GM12891 (cell line): Measurements from ENCODE around the gene CYP20A1.
"Not testable (repeated sequence)": the region's sequence is repeated elsewhere in the genome, so short reads cannot be mapped to it uniquely, and the experiment has no call there.

Experiments used
- DNase-seq: peaks from one replicate; pipeline ENCODE4 v3.0.0; 2011; ENCODE audit warnings: low spot score; ENCODE audit not compliant: insufficient read length
- FAIRE-seq: peaks from 2 replicates; lab custom pipeline; 2011; peaks lifted over from hg19 to GRCh38; lab: Jason Lieb, UNC
- PAX5 ChIP-seq: IDR thresholded peaks from 2 replicates; pipeline ENCODE4 v1.6.1; 2011; ENCODE audit warnings: low read length, moderate library complexity, mild to moderate bottlenecking; ENCODE audit not compliant: insufficient read depth, severe bottlenecking
- POLR2A ChIP-seq: IDR thresholded peaks from 2 replicates; pipeline ENCODE4 v1.6.1; 2011; ENCODE audit warnings: low read depth, low read length, control low read depth
- POLR2AphosphoS5 ChIP-seq: IDR thresholded peaks from 2 replicates; pipeline ENCODE4 v1.6.1; 2011; ENCODE audit warnings: low read depth, low read length, control low read depth
- POU2F2 ChIP-seq: IDR thresholded peaks from 2 replicates; pipeline ENCODE4 v1.6.1; 2011; ENCODE audit warnings: low read depth, mild to moderate bottlenecking, control low read depth, low read length, moderate library complexity
- SPI1 ChIP-seq: IDR thresholded peaks from 2 replicates; pipeline ENCODE4 v1.6.1; 2011; ENCODE audit warnings: low read depth, low read length, control low read depth
- TAF1 ChIP-seq: IDR thresholded peaks from 2 replicates; pipeline ENCODE4 v1.6.1; 2011; ENCODE audit warnings: low read depth, low read length, control low read depth

Gene CYP20A1

DNA sequence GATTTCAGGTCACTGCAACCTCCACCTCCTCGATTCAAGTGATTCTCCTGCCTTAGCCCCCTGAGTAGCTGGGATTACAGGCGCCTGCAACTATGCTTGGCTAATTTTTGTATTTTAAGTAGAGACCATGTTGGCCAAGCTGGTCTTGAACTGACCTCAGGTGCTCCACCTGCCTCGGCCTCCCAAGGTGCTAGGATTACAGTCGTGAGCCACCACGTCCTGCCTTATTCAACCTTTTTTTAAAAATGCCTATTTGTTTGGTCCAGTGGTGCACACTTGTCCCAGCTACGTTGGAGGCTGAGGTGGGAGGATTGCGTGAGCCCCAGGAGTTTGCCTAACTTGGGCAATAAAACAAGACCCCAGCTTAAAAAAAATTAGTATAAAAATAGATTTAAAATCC lies 43.3 kb downstream of the CYP20A1 start:
- FAIRE-seq (no peak), DNase-seq (no peak)
- TF ChIP-seq SPI1: no peak
- no peak for TF ChIP-seq PAX5
- no peak for TF ChIP-seq POLR2AphosphoS5
- TF ChIP-seq POLR2A: no peak
- TF ChIP-seq TAF1: no peak
- no peak for TF ChIP-seq POU2F2

DNA sequence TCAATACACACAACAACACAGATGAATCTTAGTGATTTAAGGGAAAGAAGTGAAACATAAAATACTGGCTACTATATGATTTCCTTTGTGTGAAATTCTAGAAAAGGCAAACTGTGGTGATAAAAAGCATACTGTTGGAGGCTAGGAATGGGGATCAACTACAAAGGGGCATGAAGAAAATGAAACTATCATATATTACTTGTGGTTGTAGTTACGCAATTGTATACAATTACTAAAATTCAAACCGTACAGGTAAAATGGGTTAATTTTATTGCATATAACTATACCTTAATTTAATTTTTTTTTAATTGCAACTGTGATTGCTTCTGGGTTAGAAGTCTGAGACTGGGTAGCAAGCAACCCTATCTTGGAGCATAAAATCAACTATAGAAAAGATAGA lies 47.7 kb downstream of the CYP20A1 start:
- DNase-seq (no peak), FAIRE-seq (no peak)
- no peak for TF ChIP-seq SPI1
- no peak for TF ChIP-seq POU2F2
- TF ChIP-seq POLR2AphosphoS5: no peak
- no peak for TF ChIP-seq PAX5
- no peak for TF ChIP-seq POLR2A
- TF ChIP-seq TAF1: no peak

DNA sequence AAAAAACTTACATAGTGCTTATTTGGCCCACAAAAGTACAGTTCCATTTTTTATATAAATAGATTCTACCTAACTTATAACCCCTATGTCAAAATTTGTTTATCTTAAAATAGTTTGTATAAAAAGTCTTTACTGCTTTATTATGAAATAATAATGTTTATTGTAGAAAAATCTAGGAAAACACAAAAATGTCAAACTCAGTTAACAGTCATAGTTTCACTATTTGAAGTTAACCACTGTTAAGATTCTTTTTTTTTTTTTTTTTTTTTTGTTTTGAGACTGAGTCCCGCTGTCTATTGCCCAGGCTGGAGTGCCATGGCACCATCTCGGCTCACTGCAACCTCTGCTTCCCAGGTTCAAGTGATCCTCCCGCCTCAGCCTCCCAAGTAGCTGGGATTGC lies 62.8 kb downstream of the CYP20A1 start:
- TF ChIP-seq POLR2AphosphoS5 (no peak), POLR2A (no peak), POU2F2 (no peak), SPI1 (no peak), PAX5 (no peak), TAF1 (no peak)
- no peak for FAIRE-seq

GRCh38 chr2:203302586-203302985 lies 63.8 kb downstream of the CYP20A1 start:
- not testable (repeated sequence) for DNase-seq, FAIRE-seq

More for the DNA sequence above, 62.8 kb downstream of the CYP20A1 start:
- no peak for DNase-seq

DNA sequence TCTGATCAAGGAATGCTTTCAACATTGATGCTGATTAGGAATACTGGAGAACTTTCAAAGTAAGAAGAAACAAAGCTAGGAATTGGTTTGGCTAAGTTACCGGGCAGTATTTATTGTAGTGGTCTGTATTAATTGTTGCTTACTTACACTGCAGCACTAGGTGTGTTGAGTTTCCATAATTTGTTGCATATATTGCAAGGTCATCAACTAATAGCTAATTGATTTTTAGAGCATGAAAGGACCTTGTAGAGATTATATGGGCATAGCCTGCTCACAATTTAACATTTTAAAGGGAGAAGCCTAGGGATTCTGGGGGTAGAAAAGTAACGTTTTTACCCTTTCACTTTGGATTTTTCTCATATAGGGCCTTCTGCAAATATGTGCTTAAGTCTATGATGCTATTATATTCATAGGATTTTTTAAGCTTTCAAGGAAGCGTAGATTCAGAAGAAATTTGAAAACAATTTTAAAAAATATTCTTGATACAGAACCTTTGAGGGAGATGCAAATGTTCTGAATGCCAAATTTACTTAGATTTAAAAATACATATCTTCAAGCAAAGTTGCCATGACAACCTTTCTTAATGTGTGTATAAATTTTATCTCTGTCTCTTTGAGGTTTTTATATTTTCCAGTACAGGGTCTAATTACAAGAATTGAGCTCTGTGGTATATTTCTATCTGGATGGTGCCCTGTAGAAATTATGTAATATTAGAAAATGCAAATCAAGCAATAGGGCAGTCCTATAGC lies 72.0 kb downstream of the CYP20A1 start:
- DNase-seq: no peak

GRCh38 chr2:203326356-203326755 lies 87.5 kb downstream of the CYP20A1 start:
- FAIRE-seq: peak; percentile 83
- DNase-seq: no peak
- TF ChIP-seq POLR2A (no peak), TAF1 (no peak), SPI1 (no peak), POU2F2 (no peak), POLR2AphosphoS5 (no peak), PAX5 (no peak)

More for the DNA sequence above, 72.0 kb downstream of the CYP20A1 start:
- no peak for FAIRE-seq
- no peak for TF ChIP-seq POU2F2
- TF ChIP-seq SPI1: no peak
- no peak for TF ChIP-seq PAX5
- no peak for TF ChIP-seq TAF1
- no peak for TF ChIP-seq POLR2AphosphoS5
- TF ChIP-seq POLR2A: no peak

DNA sequence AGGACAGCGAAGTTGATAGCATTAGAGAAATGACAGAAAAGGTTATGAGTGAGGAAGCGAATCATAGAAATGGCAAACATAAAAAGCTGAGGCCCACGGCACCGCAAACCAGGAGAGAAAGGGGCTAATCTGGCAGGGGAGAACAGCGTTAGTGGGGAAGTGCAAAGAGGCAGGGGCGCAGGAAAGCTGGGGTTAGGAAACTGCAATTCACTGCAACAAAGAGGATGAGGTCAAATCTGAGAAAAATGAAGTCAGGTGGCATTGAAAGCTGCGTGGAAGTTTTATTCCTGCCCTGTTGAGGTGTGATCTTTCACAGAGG lies 88.7 kb downstream of the CYP20A1 start:
- DNase-seq (peak; percentile 6), FAIRE-seq (peak; percentile 75)
- TF ChIP-seq SPI1 (0 out of 2 replicates have a peak, but pooled peaks have one; percentile 8), PAX5 (no peak)

GRCh38 chr2:203327901-203328759 lies 89.3 kb downstream of the CYP20A1 start, which contains the start of gene ABI2:
TSS of gene ABI2 (plus strand) at chr2:203328394. CDS start at chr2:203328515, 121 bp downstream.
- peak; percentile 72 for DNase-seq
- peak; percentile 89 for FAIRE-seq
- TF ChIP-seq SPI1 (no peak), PAX5 (no peak), POLR2AphosphoS5 (no peak), POU2F2 (no peak), POLR2A (no peak), TAF1 (no peak)

DNA sequence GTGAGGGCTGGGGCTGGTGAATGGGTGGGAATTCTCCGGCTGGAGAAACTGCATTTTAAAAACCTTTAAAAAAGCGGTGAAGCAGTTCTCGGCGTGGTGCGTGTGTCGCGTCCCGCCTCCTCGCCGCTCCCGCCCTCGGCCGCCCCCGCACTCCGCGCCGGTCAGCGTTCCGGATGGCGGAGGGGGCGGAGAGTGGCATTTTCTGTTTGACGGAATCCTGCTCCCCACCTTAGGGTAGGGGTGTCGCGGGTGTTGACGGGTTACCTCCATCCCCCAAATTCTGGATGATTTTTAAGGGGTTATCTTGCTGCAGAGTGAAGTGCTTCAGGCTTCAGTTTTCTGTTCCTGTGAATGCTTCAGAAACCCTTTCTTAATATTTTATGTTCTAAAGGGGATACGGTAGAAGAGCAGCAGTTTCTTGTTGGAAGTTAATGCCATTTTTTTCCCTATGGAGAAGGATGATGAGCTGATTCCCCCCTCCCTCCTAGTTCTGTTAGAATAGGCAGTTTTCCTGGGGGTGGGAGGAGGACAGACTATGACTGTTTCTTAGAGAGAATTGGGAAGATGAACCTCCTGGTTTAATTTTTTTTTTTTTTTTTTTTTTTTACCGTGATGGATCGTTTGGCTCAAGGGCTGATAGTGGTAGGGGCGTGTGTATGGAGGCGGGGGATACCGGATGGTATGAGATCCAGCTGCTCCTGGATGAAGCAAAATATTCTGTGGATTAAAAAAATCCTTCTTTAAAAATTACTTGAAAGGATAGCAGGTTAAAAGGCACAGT lies 90.1 kb downstream of the CYP20A1 start:
- peak; percentile 39 for DNase-seq
- FAIRE-seq: peak; percentile 93
- TF ChIP-seq POLR2A (no peak), TAF1 (no peak), POU2F2 (no peak), POLR2AphosphoS5 (no peak), SPI1 (no peak), PAX5 (no peak)
